Naive thymus-derived CD8-positive, alpha-beta T cell (primary cell): ENCODE measurements around the gene CIB4. TPM values are rescaled to one million over a fixed set of nuclear protein-coding genes. Genes with fewer than 3 reads are reported as not detected.

Experiments used
- ATAC-seq, 2 donors: fragments of 150-1000 bp; cut with Tn5 transposase in 1 of 2; sonication (Bioruptor Pico), chemical (Tn5 transposase) in 1 of 2; 1 replicate in 1 of 2; 2 replicates in 1 of 2; pipeline ENCODE4 v1.10.0; 2021; ENCODE audit warnings: mild to moderate bottlenecking in 2 of 2, moderate library complexity in 2 of 2
- POLR2A ChIA-PET: fragments of 350-600 bp; sonication (Branson Sonifier 250); formaldehyde crosslinking; loops from one replicate; lab custom pipeline; 2021; ENCODE audit warnings: antibody characterized with exemption; lab: Charles Lee
- DNase-seq, 10 donors: peaks; one replicate each; pipeline versions ENCODE4 v3.0.0 to v3.0.0-alpha.2; 2020 to 2022
- H3K27ac Mint-ChIP-seq, 10 donors: one replicate each; pipeline ENCODE4 v1.8.0; 2020 to 2022; ENCODE audit warnings: mild to moderate bottlenecking in 10 of 10, mixed read lengths in 10 of 10, moderate library complexity in 4 of 10, inconsistent platforms in 1 of 10
- H3K27me3 Mint-ChIP-seq, 5 donors: one replicate each; pipeline ENCODE4 v1.8.0; 2021 to 2022; ENCODE audit warnings: mixed read lengths in 5 of 5
- H3K36me3 Mint-ChIP-seq, 3 donors: one replicate each; pipeline ENCODE4 v1.8.0; 2020 to 2022; ENCODE audit warnings: mixed read lengths in 3 of 3, mild to moderate bottlenecking in 2 of 3, inconsistent platforms in 1 of 3
- H3K4me1 Mint-ChIP-seq, 4 donors: one replicate each; pipeline ENCODE4 v1.8.0; 2021 to 2022; ENCODE audit warnings: mixed read lengths in 4 of 4
- H3K4me3 Mint-ChIP-seq, 10 donors: one replicate each; pipeline ENCODE4 v1.8.0; 2020 to 2022; ENCODE audit warnings: mild to moderate bottlenecking in 10 of 10, mixed read lengths in 10 of 10, moderate library complexity in 6 of 10, inconsistent platforms in 1 of 10
- H3K9me3 Mint-ChIP-seq, 9 donors: one replicate each; pipeline ENCODE4 v1.8.0; 2020 to 2022; ENCODE audit warnings: mixed read lengths in 9 of 9, mild to moderate bottlenecking in 3 of 9, inconsistent platforms in 1 of 9, moderate library complexity in 1 of 9
- polyA plus RNA-seq, 3 donors: library from polyadenylated mRNA; unstranded; fragments of 300-500 nt; fragmentation: Illumina TruSeq; gene quantifications; one replicate each; pipeline ENCODE4 v1.2.3, GENCODE V29; 2021
- total RNA-seq, 8 experiments: library from RNA in 2 of 8; stranded (reverse) in 2 of 8; gene quantifications; one replicate each; pipeline ENCODE4 v1.2.3 and lab custom pipeline; 2021 to 2026

CIB4 gene
- total and polyA plus RNA-seq, 5 experiments from 2014 or later = not detected

DNA sequence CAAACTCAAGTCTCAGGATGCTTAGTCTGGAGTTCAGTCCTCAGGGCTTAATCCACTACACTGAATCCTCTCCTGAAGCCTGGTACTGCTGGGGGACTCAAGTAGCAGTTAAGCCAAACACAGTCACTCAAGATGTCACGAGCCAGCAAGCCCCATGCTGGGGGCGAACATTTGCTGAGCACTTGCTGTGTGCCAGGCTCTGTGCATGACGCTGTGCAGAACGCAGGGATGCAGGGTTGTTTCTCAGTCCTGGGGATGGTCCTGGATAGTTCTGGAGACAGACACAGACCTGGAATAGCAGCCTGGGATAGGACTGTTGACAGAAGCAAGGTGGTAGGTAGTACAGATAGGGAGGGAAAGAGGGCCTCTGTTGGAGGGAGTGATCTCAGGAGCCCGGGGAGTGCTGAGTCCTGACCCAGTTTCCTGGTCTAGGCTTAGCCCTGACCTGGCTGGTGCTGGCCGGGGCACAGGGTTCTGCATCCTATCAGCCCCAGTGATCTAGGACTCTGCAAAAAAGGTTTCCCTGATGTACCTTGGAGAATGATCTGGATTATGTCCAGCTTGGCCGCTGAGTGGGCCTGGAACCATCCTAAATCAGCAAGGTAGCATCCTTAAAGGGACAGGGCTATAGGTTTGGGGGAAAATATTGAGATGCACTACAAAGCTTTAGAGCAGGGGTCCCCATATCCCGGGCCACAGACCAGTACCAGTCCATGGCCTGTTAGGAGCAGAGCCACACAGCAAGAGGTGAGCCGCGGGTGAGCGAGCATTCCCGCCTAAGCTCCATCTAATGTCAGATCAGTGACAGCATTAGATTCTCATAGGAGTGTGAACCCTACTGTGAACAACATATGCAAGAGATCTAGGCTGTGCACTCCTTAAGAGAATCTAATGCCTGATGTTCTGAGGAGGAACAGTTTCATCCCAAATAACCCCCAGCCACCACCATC is 108.6 kb downstream of the CIB4 start:
- Mint-ChIP-seq H3K4me1 (no peaks in the 10 kb centered on the region), H3K4me3 (no peak overlapping the region), H3K27ac (no peak overlapping the region), H3K9me3 (no peaks in the 10 kb centered on the region), H3K36me3 (no peaks in the 10 kb centered on the region), H3K27me3 (peaks cover 0 to 4% (median 3%) of the 10 kb centered on the region in 5 donors)
- DNase-seq = no peak
- ATAC-seq = no peak
- POLR2A ChIA-PET = interaction anchor here (0.7 kb wide), 1 partner anchor 307 kb away, joined by 6 read pairs; no protein-coding TSS in a partner anchor

Other genes starting within 250 kb of the CIB4 start
- not detected for gene DRC1, start 239.4 kb downstream of the CIB4 start, total RNA-seq
- not detected for gene DRC1, start 239.4 kb downstream of the CIB4 start, polyA plus RNA-seq
- gene OTOF, start 163.2 kb downstream of the CIB4 start, total RNA-seq = under 1 TPM; 0.08 to 0.14 TPM
- gene OTOF, start 163.2 kb downstream of the CIB4 start, polyA plus RNA-seq = under 1 TPM in 2 of 3 donors, not detected in 1; 0.09 to 0.23 TPM
- gene KCNK3, start 51.4 kb upstream of the CIB4 start, total RNA-seq = not detected
- gene KCNK3, start 51.4 kb upstream of the CIB4 start, polyA plus RNA-seq = not detected
- gene SLC35F6, start 122.9 kb upstream of the CIB4 start, total RNA-seq = 10 to 100 TPM; 17.5 to 18.0 TPM
- gene SLC35F6, start 122.9 kb upstream of the CIB4 start, polyA plus RNA-seq = 1 to 10 TPM; 3.7 to 6.4 (median 5.3) TPM
- gene CENPA, start 144.7 kb upstream of the CIB4 start, total RNA-seq = under 1 TPM in 1 of 2 experiments, not detected in 1; 0.44 TPM
- gene CENPA, start 144.7 kb upstream of the CIB4 start, polyA plus RNA-seq = under 1 TPM in 1 of 3 donors, not detected in 2; 0.27 TPM
- gene DPYSL5, start 206.8 kb upstream of the CIB4 start, total RNA-seq = not detected
- gene DPYSL5, start 206.8 kb upstream of the CIB4 start, polyA plus RNA-seq = not detected